SK-N-SH (cell line): Measurements from ENCODE around the gene TFPI. TPM values are rescaled to one million over a fixed set of nuclear protein-coding genes. Genes with fewer than 3 reads are reported as not detected.
"Not testable (repeated sequence)": the region's sequence is repeated elsewhere in the genome, so short reads cannot be mapped to it uniquely, and the experiment has no call there.

ENCODE experiments used
- CTCF ChIA-PET: fragments of 300-600, 350-600 bp; formaldehyde crosslinking; extraction: SDS; loops from one replicate; lab custom pipeline; 2021; lab: Yijun Ruan, JAX
- POLR2A ChIA-PET: fragments of 350-600 bp; sonication (Branson Sonifier 250); formaldehyde crosslinking; extraction: SDS; loops from one replicate; lab custom pipeline; 2020; ENCODE audit warnings: antibody characterized with exemption, inconsistent platforms; lab: Yijun Ruan, JAX
- DNase-seq: peaks from one replicate; pipeline ENCODE4 v3.0.0; 2012
- H2AFZ ChIP-seq: fragments of 200-600 bp; sonication (generic); 2 replicates; pipeline ENCODE4 v1.8.1; 2016; ENCODE audit warnings: antibody characterized with exemption, mild to moderate bottlenecking, low read depth
- H3F3A ChIP-seq: fragments of 200-600 bp; sonication (generic); replicated peaks from 2 replicates; pipeline ENCODE3; 2016; ENCODE audit warnings: antibody characterized with exemption, mild to moderate bottlenecking; ENCODE audit not compliant: insufficient read depth
- H3K27ac ChIP-seq, 2 experiments: fragments of 200-500 bp in 1 of 2; fragments of 200-600 bp in 1 of 2; sonication (Bioruptor generic) in 1 of 2; sonication (generic), shearing (Covaris generic) in 1 of 2; 2 replicates each; pipeline versions ENCODE4 v1.5.1 to v1.6.1; 2014 to 2016; ENCODE audit warnings: low read depth in 2 of 2, inconsistent platforms in 1 of 2, low read length in 1 of 2, mild to moderate bottlenecking in 1 of 2, mixed read lengths in 1 of 2
- H3K27me3 ChIP-seq: fragments of 200-600 bp; sonication (generic), shearing (Covaris generic); 2 replicates; pipeline ENCODE4 v1.6.1; 2016; ENCODE audit warnings: mixed run types; ENCODE audit not compliant: insufficient read depth
- H3K36me3 ChIP-seq, 2 experiments: fragments of 200-500 bp in 1 of 2; fragments of 200-600 bp in 1 of 2; sonication (Bioruptor generic) in 1 of 2; sonication (generic) in 1 of 2; replicated peaks in 1 of 2; 2 replicates each; pipeline versions ENCODE3 to v1.5.1; 2014 to 2016; ENCODE audit warnings: low read length in 1 of 2, mild to moderate bottlenecking in 1 of 2; ENCODE audit not compliant: insufficient read depth in 2 of 2, control insufficient read depth in 1 of 2
- H3K4me1 ChIP-seq, 2 experiments: fragments of 200-500 bp in 1 of 2; fragments of 200-600 bp in 1 of 2; sonication (Bioruptor generic) in 1 of 2; sonication (generic), shearing (Covaris generic) in 1 of 2; 2 replicates each; pipeline versions ENCODE4 v1.5.1 to v1.6.1; 2014 to 2016; ENCODE audit warnings: low read depth in 1 of 2, low read length in 1 of 2, mixed run types in 1 of 2; ENCODE audit not compliant: insufficient read depth in 2 of 2, control insufficient read depth in 1 of 2
- H3K4me2 ChIP-seq: fragments of 200-600 bp; sonication (generic), shearing (Covaris generic); 2 replicates; pipeline ENCODE4 v1.6.1; 2017; ENCODE audit warnings: mixed run types
- H3K4me3 ChIP-seq, 2 experiments: fragments of 200-500 bp in 1 of 2; fragments of 200-600 bp in 1 of 2; sonication (Bioruptor generic) in 1 of 2; sonication (generic), shearing (Covaris generic) in 1 of 2; 2 replicates each; pipeline versions ENCODE4 v1.5.1 to v1.8.1; 2014 to 2016; ENCODE audit warnings: low read depth in 2 of 2, inconsistent platforms in 1 of 2, low read length in 1 of 2, mild to moderate bottlenecking in 1 of 2, mixed read lengths in 1 of 2, moderate library complexity in 1 of 2
- H3K79me2 ChIP-seq: fragments of 200-600 bp; sonication (generic); 2 replicates; pipeline ENCODE4 v1.8.1; 2017; ENCODE audit warnings: mild to moderate bottlenecking; ENCODE audit not compliant: insufficient read depth
- H3K9ac ChIP-seq: fragments of 200-600 bp; sonication (generic); 2 replicates; pipeline ENCODE4 v1.6.1; 2017; ENCODE audit warnings: mixed run types
- H3K9me2 ChIP-seq: fragments of 200-600 bp; sonication (generic); 2 replicates; pipeline ENCODE4 v1.6.1; 2017; ENCODE audit warnings: mixed run types
- H3K9me3 ChIP-seq: fragments of 200-600 bp; sonication (generic); 2 replicates; pipeline ENCODE4 v1.6.1; 2017; ENCODE audit warnings: mixed run types, mild to moderate bottlenecking, moderate library complexity
- H4K20me1 ChIP-seq: fragments of 200-600 bp; sonication (generic); 2 replicates; pipeline ENCODE4 v1.6.1; 2017; ENCODE audit warnings: mild to moderate bottlenecking, mixed run types; ENCODE audit not compliant: insufficient read depth
- EP300 ChIP-seq, 2 experiments: IDR thresholded peaks; 2 replicates each; pipeline versions ENCODE4 v1.4.0 to v1.6.1; 2012; ENCODE audit warnings: borderline replicate concordance in 1 of 2, low read depth in 1 of 2, low read length in 1 of 2
- EZH2phosphoT487 ChIP-seq: fragments of 200-600 bp; sonication (generic); IDR thresholded peaks from 2 replicates; pipeline ENCODE4 v1.6.1; 2017; ENCODE audit warnings: low read depth, mixed run types, mild to moderate bottlenecking, antibody characterized with exemption, moderate library complexity, borderline replicate concordance
- GABPA ChIP-seq: IDR thresholded peaks from 2 replicates; pipeline ENCODE4 v1.4.0; 2012; ENCODE audit warnings: low read depth, mild to moderate bottlenecking
- MXI1 ChIP-seq: IDR thresholded peaks from 2 replicates; pipeline ENCODE4 v1.6.1; 2012; ENCODE audit warnings: mild to moderate bottlenecking, low read depth, low read length, improper control_type of control experiment
- POLR2AphosphoS5 ChIP-seq: IDR thresholded peaks from 2 replicates; pipeline ENCODE4 v1.6.1; 2012; ENCODE audit warnings: low read depth, low read length
- RFX5 ChIP-seq: IDR thresholded peaks from 2 replicates; pipeline ENCODE4 v1.6.1; 2012; ENCODE audit warnings: mild to moderate bottlenecking, improper control_type of control experiment, low read length
- SIN3A ChIP-seq: IDR thresholded peaks from 2 replicates; pipeline ENCODE4 v1.6.1; 2012; ENCODE audit warnings: low read depth, mild to moderate bottlenecking, low read length, moderate library complexity, borderline replicate concordance
- SMC3 ChIP-seq: IDR thresholded peaks from 2 replicates; pipeline ENCODE4 v1.6.1; 2012; ENCODE audit warnings: low read depth, low read length, improper control_type of control experiment
- WGBS: methylation state at CpG from one replicate; pipeline ENCODE4 v1.1.6; 2017; ENCODE audit warnings: low lambda C conversion rate; 5-methylcytosine and 5-hydroxymethylcytosine counted together
- polyA plus RNA-seq, 3 experiments: library from polyadenylated mRNA; depleted of rRNA; stranded (reverse); fragments of >200 nt; gene quantifications; 2 replicates each; pipeline ENCODE4 v1.2.3, GENCODE V29; 2012
- TF ChIP-seq, protein P1 (sequence below): IDR thresholded peaks from 2 replicates; pipeline ENCODE4 v1.6.1; 2012; ENCODE audit warnings: mild to moderate bottlenecking, low read depth, low read length, moderate library complexity
- TF ChIP-seq, protein P2 (sequence below): IDR thresholded peaks from 2 replicates; pipeline ENCODE4; 2012

The TFPI gene
- polyA plus RNA-seq, 1 of the 3 experiments (the other 2 are of a cell fraction): 2.1 TPM

DNA sequence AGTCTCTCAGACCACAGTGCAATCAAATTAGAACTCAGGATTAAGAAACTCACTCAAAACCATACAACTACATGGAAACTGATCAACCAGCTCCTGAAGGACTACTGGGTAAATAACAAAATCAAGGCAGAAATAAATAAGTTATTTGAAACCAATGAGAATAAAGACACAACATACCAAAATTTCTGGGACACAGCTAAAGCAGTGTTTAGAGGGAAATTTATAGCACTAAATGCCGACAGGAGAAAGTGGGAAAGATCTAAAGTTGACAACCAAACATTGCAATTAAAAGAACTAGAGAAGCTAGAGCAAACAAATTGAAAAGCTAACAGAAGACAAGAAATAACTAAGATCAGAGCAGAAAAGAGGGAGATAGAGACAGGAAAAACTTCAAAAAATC is 18.9 kb downstream of the TFPI start:
- H3K9me3 ChIP-seq, H3K4me3 ChIP-seq, H3K4me2 ChIP-seq, DNase-seq, POLR2A ChIA-PET, H3K4me1 ChIP-seq, H2AFZ ChIP-seq, H3K27me3 ChIP-seq, H3F3A ChIP-seq, H3K79me2 ChIP-seq, H4K20me1 ChIP-seq, H3K27ac ChIP-seq, H3K9me2 ChIP-seq, H3K9ac ChIP-seq, H3K36me3 ChIP-seq: not testable (repeated sequence)
- CTCF ChIA-PET: interaction anchor here (0.8 kb wide), 2 partner anchors 45 to 46 kb away, joined by 3 read pairs; no protein-coding TSS in a partner anchor
- WGBS: 78% methylated on average over 1 of the region's 1 CpG

DNA sequence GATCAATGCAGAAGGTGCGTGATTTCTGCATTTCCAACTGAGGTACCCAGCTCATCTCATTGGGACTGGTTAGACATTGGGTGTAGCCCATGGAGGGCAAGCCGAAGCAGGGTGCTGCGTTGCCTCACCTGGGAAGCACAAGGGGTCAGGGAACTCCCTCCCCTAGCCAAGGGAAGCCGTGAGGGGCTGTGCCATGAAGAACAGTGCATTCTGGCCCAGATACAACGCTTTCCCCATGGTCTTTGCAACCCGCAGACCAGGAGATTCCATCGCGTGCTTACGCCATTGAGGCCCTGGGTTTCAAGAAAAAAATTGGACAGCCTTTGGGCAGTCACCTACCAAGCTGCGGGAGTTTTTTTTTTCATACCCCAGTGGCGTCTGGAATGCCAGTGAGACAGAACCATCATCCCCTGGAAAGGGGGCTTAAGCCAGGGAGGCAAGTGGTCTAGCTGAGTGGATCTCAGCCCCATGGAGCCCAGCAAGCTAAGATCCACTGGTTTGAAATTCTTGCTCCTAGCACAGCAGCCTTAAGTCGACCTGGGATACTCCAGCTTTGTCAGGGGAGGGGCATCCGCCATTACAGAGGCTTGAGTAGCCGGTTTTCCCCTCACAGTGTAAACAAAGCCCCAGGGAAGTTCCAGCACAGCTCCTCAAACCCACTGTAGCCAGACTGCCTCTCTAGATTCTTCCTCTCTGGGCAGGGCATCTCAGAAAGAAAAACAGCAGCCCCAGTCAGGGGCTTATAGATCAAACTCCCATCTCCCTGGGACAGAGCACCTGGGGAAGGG is 21.7 kb downstream of the TFPI start:
- Histone ChIP-seq H3K27me3 (no peaks in the 10 kb centered on the region), H3K4me3 (no peak overlapping the region), H3K9me2 (no peaks in the 10 kb centered on the region), H3K36me3 (no peaks in the 10 kb centered on the region), H4K20me1 (no peaks in the 10 kb centered on the region), H3K4me1 (peaks cover 0 to 5% of the 10 kb centered on the region in 2 experiments; a peak in 1 of 4 replicates), H3K9ac (no peak overlapping the region), H3K4me2 (no peak overlapping the region), H3K27ac (no peak overlapping the region), H3K79me2 (no peaks in the 10 kb centered on the region), H3K9me3 (no peaks in the 10 kb centered on the region), H2AFZ (no peak overlapping the region), H3F3A (no peaks in the 10 kb centered on the region)
- DNase-seq: no peak
- CTCF ChIA-PET: interaction anchor here (0.6 kb wide), 1 partner anchor 32 kb away, joined by 4 read pairs; no protein-coding TSS in a partner anchor
- TF ChIP-seq SIN3A (no peak), MXI1 (no peak), EZH2phosphoT487 (no peak), RFX5 (no peak), SMC3 (no peak), GABPA (no peak), POLR2AphosphoS5 (no peak), EP300 (IDR thresholded peaks at IDR 0.05; ENCODE audit: borderline replicate concordance in 1 of 2, low read depth in 1 of 2, low read length in 1 of 2) (no peak)
- TF ChIP-seq, protein P1, sequence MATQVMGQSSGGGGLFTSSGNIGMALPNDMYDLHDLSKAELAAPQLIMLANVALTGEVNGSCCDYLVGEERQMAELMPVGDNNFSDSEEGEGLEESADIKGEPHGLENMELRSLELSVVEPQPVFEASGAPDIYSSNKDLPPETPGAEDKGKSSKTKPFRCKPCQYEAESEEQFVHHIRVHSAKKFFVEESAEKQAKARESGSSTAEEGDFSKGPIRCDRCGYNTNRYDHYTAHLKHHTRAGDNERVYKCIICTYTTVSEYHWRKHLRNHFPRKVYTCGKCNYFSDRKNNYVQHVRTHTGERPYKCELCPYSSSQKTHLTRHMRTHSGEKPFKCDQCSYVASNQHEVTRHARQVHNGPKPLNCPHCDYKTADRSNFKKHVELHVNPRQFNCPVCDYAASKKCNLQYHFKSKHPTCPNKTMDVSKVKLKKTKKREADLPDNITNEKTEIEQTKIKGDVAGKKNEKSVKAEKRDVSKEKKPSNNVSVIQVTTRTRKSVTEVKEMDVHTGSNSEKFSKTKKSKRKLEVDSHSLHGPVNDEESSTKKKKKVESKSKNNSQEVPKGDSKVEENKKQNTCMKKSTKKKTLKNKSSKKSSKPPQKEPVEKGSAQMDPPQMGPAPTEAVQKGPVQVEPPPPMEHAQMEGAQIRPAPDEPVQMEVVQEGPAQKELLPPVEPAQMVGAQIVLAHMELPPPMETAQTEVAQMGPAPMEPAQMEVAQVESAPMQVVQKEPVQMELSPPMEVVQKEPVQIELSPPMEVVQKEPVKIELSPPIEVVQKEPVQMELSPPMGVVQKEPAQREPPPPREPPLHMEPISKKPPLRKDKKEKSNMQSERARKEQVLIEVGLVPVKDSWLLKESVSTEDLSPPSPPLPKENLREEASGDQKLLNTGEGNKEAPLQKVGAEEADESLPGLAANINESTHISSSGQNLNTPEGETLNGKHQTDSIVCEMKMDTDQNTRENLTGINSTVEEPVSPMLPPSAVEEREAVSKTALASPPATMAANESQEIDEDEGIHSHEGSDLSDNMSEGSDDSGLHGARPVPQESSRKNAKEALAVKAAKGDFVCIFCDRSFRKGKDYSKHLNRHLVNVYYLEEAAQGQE: no peak
- TF ChIP-seq, protein P2, sequence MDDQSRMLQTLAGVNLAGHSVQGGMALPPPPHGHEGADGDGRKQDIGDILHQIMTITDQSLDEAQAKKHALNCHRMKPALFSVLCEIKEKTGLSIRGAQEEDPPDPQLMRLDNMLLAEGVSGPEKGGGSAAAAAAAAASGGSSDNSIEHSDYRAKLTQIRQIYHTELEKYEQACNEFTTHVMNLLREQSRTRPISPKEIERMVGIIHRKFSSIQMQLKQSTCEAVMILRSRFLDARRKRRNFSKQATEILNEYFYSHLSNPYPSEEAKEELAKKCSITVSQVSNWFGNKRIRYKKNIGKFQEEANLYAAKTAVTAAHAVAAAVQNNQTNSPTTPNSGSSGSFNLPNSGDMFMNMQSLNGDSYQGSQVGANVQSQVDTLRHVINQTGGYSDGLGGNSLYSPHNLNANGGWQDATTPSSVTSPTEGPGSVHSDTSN: no peak
- WGBS: 80% methylated on average over 11 of the region's 14 CpGs
- POLR2A ChIA-PET: no interaction called here
